GOT3 (cell line): ENCODE results near the gene MCUR1.
"Not testable (repeated sequence)": the region's sequence is repeated elsewhere in the genome, so short reads cannot be mapped to it uniquely, and the experiment has no call there.

Source experiments
- DNase-seq: peaks from one replicate; lab custom pipeline; 2025; ENCODE audit warnings: mixed read lengths; lab: John Stamatoyannopoulos, UW

MCUR1 gene

DNA sequence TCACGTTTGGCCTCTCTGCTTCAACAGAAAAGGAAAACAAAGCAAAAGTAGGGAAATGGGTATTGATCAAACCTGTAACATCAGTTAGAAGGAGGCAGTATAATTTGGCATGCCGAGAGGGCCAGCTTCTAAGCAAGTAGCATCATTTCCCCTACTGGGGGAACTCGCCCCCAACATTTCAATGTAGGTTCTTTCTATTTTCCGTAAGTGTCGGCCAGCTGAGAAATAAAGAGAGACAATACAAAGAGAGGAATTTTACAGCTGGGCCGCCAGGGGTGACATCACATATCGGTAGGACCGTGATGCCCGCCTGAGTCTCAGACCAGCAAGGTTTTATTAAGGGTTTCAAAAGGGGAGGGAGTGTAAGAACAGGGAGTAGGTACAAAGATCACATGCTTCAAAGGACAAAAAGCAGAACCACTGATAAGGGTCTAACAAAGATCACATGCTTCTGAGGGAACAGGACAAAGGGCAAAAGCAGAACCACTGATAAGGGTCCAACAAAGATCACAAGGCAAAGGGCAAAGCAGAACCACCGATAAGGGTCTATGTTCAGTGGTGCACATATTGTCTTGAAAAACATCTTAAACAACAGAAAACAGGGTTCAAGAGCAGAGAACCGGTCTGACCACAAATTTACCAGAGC, 14.4 kb upstream of the MCUR1 start:
- not testable (repeated sequence) for DNase-seq

DNA sequence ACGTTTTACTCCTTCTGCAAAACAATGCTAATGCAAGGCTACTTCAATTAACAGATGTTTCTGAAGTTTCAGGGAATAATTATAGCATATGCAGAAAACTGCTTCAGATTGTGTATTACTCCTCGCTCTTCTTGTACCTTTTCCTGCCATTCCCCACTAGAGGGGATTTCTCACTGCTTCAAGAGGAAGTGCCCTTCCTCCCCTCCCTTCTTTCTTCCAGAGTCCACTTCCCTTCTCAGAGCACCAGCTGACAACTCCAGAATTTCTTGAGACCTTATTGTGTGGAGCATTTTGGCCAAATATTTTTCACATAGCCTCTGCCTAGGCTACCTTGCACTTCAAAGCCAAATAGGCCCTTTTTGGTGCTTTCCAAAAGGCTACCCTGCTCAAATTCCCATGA, 12.7 kb upstream of the MCUR1 start:
- DNase-seq, result no peak

DNA sequence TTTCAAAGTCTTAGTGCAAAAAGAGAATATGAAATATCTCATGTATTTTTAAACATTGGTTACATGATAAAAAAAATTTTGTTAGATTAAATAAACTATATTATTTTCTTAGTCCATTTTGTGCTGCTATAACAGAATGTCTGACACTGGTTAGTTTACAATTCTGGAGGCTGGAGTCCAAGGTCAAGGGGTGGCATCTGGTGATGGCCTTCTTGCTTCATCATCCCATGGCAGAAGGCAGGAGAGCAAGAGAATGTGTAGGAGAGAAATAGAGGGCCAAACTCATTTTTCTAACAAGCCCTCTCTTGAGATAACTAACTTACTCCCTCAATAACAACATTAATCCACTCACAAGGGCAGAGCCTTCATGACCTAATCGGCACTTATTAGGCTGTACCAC, 11.5 kb upstream of the MCUR1 start:
- DNase-seq, result no peak

DNA sequence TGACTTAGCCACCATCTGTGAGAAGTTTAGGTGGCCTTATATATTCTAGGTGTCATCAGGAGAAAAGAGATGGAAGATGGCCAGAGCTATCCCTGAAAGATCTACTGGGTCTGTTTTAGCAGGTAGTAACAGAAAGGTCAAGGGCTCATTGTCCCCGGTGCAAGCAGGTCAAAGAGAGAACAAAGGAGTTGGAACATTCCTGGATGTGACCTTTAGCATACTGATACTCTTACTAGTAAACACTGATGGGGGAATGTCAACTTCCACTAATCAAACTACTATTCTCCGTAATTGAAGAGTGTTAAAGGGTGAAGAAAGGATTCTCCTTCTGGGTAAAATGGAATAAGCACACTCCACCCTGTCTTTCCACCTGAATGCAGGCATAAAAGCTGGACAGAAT, 4.0 kb upstream of the MCUR1 start:
- no peak for DNase-seq

DNA sequence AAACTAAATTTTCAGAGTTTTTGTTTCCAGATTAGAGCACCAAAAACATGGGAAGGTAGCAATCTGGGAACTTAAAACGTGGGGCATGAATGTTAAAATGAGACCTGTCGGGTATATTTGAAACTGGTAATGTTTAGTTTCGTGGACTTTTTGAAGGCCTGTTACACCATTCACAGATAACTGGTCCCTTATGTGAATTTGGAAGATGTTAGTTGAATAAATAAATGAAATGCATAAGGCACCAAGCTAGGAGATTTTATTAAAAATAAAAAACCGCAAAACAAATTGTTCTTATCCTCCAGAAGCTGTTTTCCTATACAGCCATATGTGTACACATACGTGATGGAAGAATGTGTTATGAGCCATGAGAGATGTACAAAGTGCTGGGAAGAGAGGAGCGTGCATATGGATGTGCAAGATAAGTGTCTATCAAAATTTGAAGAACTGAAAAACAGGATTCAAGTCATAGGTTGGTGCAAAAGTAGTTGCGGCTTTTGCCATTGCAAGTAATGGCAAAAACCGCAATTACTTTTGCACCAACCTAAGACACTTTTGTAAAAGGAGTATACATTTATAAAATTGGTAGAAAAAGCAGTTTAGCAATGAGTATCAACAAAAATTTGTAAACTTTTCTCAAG, 700 bp upstream of the MCUR1 start:
- no peak for DNase-seq

DNA sequence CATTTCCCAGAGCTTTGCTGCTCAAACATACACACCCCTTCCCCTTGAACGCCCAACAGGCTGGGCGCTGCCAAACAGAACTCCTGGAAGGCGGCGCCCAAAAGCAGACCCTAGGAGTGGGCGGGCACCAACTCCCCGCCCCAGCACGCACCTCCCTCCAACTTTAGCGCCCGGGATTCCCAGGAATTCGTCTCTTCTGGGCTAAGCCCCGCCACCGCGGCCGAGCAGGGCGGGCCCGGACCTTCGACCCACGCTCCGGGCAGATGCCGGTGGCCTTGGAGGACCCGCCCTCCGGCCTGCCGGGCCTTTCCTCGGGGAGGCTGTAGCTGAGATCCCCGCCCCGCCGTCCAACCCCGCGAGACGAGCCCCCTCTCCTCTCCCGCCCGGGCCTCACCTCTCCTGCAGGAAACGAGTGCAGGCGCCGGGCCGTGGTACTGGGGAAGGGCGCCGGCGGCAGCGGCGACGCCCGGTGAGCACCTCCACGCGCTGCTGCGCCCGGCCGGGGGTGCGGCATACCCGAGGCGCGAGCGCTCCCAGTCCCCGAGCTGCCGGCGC, 659 bp downstream of the MCUR1 start:
- peak; percentile 40 for DNase-seq

DNA sequence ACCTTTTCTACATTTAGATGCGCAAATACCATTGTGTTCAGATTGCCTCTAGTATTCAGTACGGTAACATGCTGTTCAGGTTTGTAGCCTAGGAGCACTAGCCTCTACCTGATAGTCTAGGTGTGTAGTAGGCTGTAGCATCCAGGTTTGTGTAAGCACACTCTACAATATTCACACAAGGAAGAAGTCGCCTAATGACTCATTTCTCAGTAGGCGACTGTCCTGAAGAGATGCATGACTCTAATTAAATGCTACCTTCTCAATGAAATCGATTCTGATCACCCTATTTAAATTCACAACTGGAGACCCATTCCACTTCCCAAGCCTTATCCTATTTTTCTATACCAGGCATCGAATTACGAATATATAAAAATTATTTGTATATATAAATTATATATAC, 1.3 kb downstream of the MCUR1 start:
- no peak for DNase-seq

DNA sequence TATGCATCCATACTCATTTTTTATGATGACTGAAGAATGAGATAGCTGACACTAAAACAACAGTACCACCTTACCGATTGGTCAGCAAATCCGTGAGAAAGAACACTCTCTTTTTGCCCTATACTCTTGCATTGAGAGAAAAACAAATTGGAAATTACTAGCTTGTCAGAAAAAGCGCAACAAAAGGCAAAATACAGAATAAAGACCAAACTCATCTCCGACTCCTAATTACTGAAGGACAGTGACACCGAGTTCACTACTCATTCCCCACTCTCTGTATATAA, 2.1 kb downstream of the MCUR1 start:
- DNase-seq, result no peak

DNA sequence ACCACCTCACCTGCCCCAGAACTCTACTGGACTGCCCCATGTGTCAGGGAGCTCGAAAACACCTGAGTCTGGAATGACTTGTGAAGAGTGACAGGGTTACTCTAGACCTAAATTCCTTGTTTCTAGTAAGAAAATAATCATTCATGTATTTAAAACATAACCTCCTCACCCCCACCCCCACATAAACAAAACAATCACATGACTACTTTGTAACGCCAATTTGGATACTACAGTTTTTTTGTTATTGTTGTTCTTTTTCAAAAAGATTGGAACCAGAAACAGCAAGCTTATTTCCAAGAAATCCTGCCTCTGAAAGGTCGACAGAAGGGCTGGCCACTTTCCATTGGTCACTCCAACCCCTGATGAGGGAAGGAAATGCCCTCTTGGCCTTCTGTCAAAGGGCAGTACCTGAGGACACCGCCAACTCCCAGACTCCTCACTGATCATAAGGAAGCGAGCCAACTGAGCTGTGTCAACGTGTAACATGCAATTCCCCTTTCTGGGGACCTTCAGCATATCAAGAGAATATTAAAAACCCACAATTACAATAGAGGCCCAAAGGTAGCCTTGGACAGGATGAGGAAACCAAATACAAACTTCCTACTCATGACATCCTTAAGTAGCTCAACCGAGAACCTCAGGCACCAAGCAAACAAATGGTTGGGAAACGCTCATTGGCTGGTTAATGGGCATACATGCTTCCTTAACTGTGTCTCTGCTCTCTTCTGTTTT, 2.6 kb downstream of the MCUR1 start:
- no peak for DNase-seq

DNA sequence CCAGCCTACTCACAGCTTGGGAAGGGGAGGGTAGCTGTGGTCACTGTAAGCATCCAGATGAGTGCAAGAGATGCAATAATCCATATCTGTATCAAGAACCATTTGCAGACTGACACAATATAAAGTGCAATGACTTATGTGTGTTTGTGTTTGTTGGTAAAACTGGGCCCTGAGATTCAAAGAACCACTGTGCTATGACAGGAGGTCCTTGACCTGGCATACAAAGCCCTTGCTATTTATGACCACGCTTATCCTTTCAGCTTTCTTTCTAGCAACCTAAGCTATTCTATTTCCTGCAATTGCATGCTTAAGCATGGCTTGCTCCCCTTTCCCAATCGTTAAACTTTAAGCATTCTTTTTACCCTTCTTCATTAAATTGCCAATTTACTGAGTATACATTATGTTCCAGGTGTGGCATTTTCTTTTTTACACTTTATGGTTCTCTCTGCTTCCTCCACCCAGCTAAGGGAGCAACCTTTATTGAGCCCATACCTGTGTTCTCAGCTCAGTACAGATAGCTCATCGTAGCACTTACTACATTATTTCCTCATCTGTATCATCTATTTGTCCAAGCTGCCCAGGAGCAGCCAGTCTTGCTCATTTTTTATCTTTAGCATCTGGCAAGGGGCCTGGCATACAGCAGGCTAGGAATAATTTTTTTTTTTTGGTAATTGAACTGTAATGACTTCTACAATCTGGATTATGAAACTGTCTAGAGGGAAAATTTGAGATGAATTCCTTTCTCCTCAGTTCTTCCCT, 3.5 kb downstream of the MCUR1 start:
- no peak for DNase-seq

DNA sequence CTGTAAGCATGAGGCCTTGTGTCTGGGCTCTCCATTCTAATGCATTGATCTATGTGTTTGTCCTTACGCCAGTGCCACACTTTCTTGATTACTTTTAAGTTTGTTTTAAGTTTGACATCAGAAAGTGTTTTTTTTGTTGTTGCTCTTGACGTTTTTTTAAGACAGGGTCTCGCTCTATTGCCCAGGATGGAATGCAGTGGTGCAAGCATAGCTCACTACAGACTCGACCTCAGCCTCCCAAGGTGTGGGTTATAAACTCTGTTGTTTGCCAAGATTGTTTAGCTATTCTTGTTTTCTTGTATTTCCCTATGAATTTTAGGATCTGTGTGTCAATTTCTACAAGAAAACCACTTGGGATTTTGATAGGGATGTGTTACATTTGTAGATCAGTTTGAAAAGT, 5.6 kb downstream of the MCUR1 start:
- no peak for DNase-seq

DNA sequence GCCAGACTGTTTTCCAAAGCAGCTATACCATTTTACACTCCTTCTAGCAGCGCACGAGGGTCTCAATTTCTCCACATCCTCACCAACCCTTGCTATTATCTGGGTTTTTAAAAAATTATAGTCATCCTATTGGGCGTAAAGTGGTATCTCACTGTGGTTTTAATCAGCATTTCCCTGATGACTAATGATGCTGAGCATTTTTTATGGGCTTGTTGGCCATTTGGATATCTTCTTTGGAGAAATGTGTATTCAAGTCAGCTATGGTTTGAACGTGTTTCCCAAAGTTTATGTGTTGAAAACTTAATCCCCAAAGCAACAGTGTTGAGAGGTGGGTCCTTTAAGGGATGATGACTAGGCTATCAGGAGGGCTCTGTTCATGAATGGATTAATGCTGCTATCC, 6.7 kb downstream of the MCUR1 start:
- DNase-seq, result no peak

DNA sequence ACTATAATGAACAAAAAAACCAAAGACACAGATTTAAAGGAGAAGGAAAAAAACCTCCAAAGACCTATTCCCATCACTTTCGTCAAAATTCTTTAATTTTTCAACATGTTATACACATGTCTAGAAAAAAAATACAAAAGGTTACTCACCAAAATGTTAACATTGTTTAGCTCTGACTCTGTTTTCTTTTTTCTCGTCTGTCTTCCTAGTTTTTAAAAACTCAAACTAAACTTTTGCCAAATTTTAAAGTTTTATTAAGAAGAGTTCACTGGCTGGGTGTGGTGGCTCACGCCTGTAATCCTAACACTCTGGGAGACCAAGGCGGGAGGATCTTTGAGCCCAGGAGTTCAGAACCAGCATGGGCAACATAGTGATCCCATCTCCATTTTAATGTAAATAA, 10.8 kb downstream of the MCUR1 start:
- no peak for DNase-seq

DNA sequence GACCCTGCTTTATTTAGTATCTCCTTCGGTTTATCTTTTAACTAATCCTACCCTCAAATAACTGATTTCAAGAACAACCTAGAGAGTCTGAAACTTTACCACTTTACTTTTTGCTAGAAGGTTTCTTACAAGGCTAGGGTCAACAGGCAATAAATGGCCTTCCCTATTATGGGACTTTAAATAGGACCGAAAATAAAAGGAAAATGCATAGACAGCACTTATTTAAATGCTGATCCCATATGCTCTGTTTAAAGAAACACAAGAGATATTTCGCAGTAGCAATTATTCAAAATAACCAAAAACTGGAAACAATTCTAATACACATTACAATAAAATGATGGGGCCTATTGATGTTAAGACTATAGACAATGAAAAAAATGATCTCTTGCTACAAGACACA, 13.7 kb downstream of the MCUR1 start:
- no peak for DNase-seq

DNA sequence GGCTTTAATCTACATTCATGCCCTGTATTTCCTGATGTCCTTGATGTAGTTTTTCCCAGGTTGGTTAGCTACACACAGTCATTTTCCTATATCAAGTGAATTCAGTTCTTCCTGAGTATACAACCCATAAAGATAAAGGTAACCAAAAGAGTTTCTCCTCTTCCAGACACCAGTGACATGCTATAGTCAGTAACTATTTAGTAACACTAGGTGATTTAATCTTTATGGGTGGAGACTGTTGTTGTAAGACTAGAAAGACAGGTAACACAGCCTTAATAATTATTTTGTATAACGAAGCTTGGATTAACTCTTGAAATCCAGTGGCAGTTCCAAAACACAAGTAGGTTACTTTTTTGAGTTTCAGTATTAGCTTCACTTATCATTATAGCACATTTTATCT, 17.6 kb downstream of the MCUR1 start:
- no peak for DNase-seq

DNA sequence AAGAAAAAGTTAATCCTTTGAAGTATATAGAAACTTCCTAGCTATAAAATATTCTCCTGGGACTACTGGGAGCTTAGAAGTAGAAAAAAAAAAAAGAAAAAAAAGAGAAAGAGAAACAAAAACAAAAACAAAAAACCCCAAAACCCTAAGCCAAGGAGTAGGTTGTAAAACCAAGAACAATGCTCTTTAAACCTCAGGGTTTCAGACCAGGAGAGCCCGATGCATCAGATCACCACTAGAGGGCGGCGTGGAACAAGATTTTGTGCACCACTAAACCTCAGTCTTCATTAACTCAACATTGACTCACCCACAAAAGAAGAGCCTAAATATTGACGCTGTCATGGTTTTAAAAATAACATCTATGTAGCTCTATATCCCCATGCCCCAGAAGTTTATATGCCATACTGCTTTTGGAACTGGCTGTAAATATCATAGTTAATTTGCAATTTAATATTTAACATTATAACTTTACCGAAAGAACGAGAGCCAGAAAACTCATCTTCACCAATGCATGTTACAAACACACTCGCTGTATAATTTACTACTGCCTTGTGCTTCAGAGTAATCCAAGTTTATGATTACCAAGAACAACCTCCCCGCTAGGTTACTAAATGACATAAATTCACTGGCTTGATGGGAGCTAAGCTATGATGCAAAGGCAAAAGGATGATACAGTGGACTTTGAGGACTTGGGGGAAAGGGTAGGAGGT, 19.2 kb downstream of the MCUR1 start:
- DNase-seq, result peak; percentile 45

DNA sequence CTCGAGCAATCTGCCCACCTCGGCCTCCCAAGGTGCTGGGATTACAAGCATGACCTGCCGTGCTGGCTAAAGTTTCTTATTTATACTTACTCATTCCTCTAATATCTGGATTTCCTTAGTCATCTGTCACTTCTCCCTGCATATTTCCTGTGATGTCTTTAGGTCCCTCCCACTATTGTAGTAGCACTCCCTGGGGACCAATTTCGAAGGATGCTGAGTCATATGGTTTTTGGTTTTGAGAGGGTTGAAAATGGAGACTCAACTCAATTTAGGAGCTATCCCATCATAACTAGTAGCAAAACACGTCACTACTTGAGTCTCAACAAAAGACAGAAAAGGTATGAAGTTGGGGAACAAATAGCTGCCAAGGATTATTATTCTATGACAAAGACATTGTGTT, 20.2 kb downstream of the MCUR1 start:
- DNase-seq, result no peak

DNA sequence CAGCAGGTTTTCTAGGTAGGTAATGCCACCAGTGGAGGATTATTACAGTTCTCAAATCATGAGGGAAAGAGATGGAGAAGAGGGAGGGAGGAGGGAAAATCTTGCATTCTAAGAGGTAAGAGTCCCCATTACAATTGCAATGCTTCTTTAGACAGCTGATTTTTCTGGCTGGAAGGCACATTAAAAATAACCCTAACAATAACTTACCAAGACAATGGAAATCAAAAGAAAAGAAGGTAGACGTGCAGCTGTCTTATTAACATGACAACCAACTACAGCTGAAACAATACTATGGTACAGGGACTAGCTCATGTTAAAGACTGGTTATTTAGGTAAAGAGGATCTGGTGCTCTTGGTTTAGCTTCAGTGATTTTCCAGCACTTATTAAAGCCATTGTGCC, 24.6 kb downstream of the MCUR1 start:
- DNase-seq, result no peak

DNA sequence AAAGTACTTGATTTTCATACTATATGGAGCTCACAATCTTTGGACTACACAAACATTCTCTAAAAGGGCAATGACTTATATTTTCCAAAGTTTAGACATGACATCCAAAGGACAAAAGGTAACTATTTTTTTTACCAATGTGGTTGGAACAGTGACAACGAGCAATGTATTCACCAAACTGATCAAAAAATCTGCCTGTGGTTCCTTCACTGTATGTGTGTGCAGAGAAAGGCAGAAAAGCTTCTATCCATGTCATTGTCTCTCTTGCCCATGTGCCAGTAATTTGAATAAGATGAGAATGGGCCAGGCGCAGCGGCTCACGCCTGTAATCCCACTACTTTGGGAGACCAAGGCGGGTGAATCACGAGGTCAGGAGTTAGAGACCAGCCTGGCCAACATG, 25.5 kb downstream of the MCUR1 start:
- no peak for DNase-seq

DNA sequence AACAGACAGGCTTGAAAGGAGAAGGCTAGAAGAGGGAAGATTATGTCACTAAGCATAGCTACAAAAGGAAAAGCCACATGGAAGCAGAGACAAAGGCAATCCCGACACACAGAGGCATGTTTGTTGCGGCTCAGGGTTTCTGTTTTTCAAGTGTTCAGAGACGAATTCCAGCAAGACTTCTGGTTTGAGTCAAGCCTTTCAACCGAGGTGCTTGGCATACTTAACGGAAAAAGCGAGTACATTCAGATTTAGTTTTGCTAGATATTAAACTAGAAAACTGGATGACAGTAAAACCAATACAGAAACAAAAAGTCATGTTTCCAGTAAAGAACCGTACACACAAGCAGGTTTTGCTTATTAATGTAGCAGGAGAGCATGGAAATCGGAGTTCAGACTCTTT, 27.2 kb downstream of the MCUR1 start:
- DNase-seq, result no peak

DNA sequence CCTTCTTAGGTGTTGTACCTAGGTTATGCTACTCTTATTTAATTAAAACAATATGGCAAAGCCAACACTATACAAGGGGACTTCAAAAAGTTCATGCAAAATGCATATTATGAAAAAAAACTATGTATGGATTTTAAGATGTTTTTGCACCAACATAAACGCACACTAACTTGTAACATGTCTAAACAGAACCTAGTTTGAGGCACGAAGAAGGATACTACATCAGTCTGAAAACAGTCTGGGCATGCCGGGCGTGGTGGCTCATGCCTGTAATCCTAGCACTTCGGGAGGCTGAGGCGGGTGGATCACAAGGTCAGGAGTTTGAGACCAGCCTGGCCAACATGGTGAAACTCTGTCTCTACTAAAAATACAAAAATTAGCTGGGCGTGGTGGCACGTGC, 34.2 kb downstream of the MCUR1 start:
- DNase-seq, result not testable (repeated sequence)

DNA sequence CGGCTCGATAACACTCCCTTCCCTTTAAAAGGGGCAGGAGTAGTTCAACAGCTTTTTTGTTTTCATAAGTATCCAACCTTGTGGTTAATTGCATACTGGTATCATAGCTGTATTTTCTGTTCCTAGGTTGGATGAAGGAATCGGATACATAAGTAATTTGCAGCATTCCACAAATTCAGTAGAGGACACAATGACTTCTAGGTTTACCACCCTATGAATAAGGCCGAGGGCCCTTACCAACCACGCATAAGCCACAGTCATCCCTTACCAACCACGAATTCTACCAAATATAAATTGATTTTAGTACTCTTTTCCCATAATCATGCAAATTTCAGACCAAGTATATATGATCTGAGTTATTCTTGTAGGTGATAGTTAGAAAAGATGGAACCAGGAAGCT, 36.3 kb downstream of the MCUR1 start:
- no peak for DNase-seq
